DND-41 (cell line): ENCODE results near the gene MAP4K1.

Experiments
- CTCF ChIP-seq: IDR thresholded peaks from 2 replicates; pipeline ENCODE4 v1.5.1; 2012; ENCODE audit warnings: borderline replicate concordance, low read length, moderate library complexity, mild to moderate bottlenecking; ENCODE audit not compliant: poor library complexity, severe bottlenecking; ENCODE audit errors: extremely low read depth
- EZH2 ChIP-seq: IDR thresholded peaks from 3 replicates; pipeline ENCODE4 v1.6.1; 2012; ENCODE audit warnings: borderline replicate concordance, low read depth, mild to moderate bottlenecking, moderate library complexity, low read length, inconsistent platforms; ENCODE audit not compliant: severe bottlenecking

DNA sequence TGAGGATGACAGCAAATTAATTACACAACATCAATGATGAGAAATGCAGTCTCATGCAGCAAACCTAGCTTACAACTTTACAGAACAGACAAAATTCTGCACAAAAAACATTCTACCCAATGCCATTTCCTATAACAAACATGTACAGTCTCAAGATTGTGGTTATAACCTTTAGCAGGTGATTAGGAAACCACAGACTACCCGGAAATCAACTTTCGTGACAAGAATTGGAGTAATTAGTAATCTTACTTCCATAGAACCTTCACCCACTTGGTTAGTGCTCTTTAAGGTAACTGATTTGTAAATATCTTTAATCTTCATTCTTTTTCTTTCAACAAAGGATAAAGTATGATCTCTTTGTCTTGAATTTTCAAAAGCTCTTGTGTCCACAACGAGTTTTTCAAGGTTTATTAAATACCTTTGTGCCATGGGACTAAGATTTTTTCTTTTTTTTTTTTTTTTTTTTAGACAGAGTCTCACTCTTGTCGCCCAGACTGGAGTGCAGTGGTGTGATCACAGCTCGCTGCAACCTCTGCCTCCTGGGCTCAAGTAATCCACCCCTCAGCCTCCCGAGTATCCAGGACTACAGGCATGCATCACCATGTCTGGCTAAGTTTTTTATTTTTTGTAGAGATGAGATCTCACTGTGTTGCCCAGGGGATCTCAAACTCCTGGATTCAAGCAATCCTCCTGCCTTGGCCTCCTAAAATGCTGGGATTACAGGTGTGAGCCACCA, 78.8 kb downstream of the MAP4K1 start:
- TF ChIP-seq CTCF (no peak), EZH2 (no peak)
